KMS-11 (cell line): Measurements from ENCODE around the gene TAS2R31.

Source experiments
- H2AFZ ChIP-seq: fragments of 200-600 bp; sonication (generic); 2 replicates; pipeline ENCODE4 v1.6.1; 2016; ENCODE audit warnings: antibody characterized with exemption, mixed run types, low read depth
- H3K27ac ChIP-seq: fragments of 200-600 bp; sonication (generic); 2 replicates; pipeline ENCODE4 v1.6.1; 2016; ENCODE audit warnings: mild to moderate bottlenecking, mixed run types
- H3K27me3 ChIP-seq: fragments of 200-600 bp; sonication (generic); 2 replicates; pipeline ENCODE4 v1.6.1; 2017; ENCODE audit warnings: mild to moderate bottlenecking, low read depth, mixed run types, moderate library complexity; ENCODE audit not compliant: insufficient read depth
- H3K36me3 ChIP-seq: fragments of 200-600 bp; sonication (generic); 2 replicates; pipeline ENCODE4 v1.6.1; 2017; ENCODE audit warnings: mild to moderate bottlenecking, mixed run types; ENCODE audit not compliant: insufficient read depth
- H3K4me1 ChIP-seq: fragments of 200-600 bp; sonication (generic); 2 replicates; pipeline ENCODE4 v1.6.1; 2016; ENCODE audit warnings: mild to moderate bottlenecking, low read depth, mixed run types; ENCODE audit not compliant: poor library complexity, severe bottlenecking
- H3K4me2 ChIP-seq: fragments of 200-600 bp; sonication (generic); 2 replicates; pipeline ENCODE4 v1.7.0; 2016; ENCODE audit warnings: mild to moderate bottlenecking, mixed run types
- H3K4me3 ChIP-seq: fragments of 200-600 bp; sonication (generic); IDR thresholded peaks from 2 replicates; pipeline ENCODE4 v1.6.1; 2017; ENCODE audit warnings: low read depth, low read length, mixed read lengths; ENCODE audit not compliant: insufficient read depth
- H3K79me2 ChIP-seq: fragments of 200-600 bp; sonication (generic); 2 replicates; pipeline ENCODE4 v1.6.1; 2016; ENCODE audit warnings: low read depth, mixed run types; ENCODE audit not compliant: insufficient read depth
- H3K9ac ChIP-seq: fragments of 200-600 bp; sonication (generic); 2 replicates; pipeline ENCODE4 v1.6.1; 2016; ENCODE audit warnings: mild to moderate bottlenecking, mixed run types
- H4K20me1 ChIP-seq: fragments of 200-600 bp; sonication (generic); 2 replicates; pipeline ENCODE4 v1.6.1; 2016; ENCODE audit warnings: mild to moderate bottlenecking, mixed run types; ENCODE audit not compliant: insufficient read depth
- CTCF ChIP-seq: fragments of 200-600 bp; sonication (generic); conservative IDR thresholded peaks from 2 replicates; pipeline ENCODE4 v1.6.1; 2017; ENCODE audit warnings: low read depth, mild to moderate bottlenecking, antibody characterized with exemption, low read length, moderate library complexity, mixed read lengths

Gene TAS2R31

GRCh38 chr12:11016937-11017336 is 14.3 kb downstream of the TAS2R31 start:
- Histone ChIP-seq H4K20me1 (no peaks in the 10 kb centered on the region), H3K27me3 (no peaks in the 10 kb centered on the region), H3K4me1 (no peaks in the 10 kb centered on the region), H3K4me2 (no peak overlapping the region), H3K79me2 (no peaks in the 10 kb centered on the region), H3K9ac (no peak overlapping the region), H3K36me3 (no peaks in the 10 kb centered on the region), H3K27ac (no peak overlapping the region), H2AFZ (no peak overlapping the region), H3K4me3 (no peak overlapping the region)
- TF ChIP-seq CTCF, result no peak

GRCh38 chr12:11015775-11016430 is 15.3 kb downstream of the TAS2R31 start:
- Histone ChIP-seq H2AFZ (no peak overlapping the region), H3K4me1 (no peaks in the 10 kb centered on the region), H3K4me2 (no peak overlapping the region), H4K20me1 (no peaks in the 10 kb centered on the region), H3K27ac (no peak overlapping the region), H3K79me2 (no peaks in the 10 kb centered on the region), H3K27me3 (no peaks in the 10 kb centered on the region), H3K36me3 (no peaks in the 10 kb centered on the region), H3K9ac (no peak overlapping the region), H3K4me3 (no peak overlapping the region)
- TF ChIP-seq CTCF, result no peak

GRCh38 chr12:11014234-11014633 is 17.0 kb downstream of the TAS2R31 start:
- Histone ChIP-seq H3K79me2 (no peaks in the 10 kb centered on the region), H3K27me3 (no peaks in the 10 kb centered on the region), H3K4me2 (no peak overlapping the region), H3K9ac (no peak overlapping the region), H3K36me3 (no peaks in the 10 kb centered on the region), H2AFZ (no peak overlapping the region), H4K20me1 (no peaks in the 10 kb centered on the region), H3K27ac (no peak overlapping the region), H3K4me1 (no peaks in the 10 kb centered on the region), H3K4me3 (no peak overlapping the region)
- no peak for TF ChIP-seq CTCF

- no peaks in the 10 kb centered on the region for H3K36me3 ChIP-seq
- H3K79me2 ChIP-seq, result no peaks in the 10 kb centered on the region
- H3K9ac ChIP-seq, result no peak overlapping the region
- no peak overlapping the region for H3K27ac ChIP-seq
- H3K27me3 ChIP-seq, result no peaks in the 10 kb centered on the region
- no peak for TF ChIP-seq CTCF
- H2AFZ ChIP-seq, result no peak overlapping the region
- H3K4me2 ChIP-seq, result no peak overlapping the region
- H3K4me1 ChIP-seq, result no peaks in the 10 kb centered on the region
- H3K4me3 ChIP-seq, result no peak overlapping the region
- no peaks in the 10 kb centered on the region for H4K20me1 ChIP-seq
These were observed 23.6 kb downstream of the TAS2R31 start for GRCh38 chr12:11007608-11008007.
